ENCODE results near the gene RORB.

GRCh38 chr9:74642376-74642775 lies 145.2 kb downstream of the RORB start:
- TF ChIP-seq, protein P1, sequence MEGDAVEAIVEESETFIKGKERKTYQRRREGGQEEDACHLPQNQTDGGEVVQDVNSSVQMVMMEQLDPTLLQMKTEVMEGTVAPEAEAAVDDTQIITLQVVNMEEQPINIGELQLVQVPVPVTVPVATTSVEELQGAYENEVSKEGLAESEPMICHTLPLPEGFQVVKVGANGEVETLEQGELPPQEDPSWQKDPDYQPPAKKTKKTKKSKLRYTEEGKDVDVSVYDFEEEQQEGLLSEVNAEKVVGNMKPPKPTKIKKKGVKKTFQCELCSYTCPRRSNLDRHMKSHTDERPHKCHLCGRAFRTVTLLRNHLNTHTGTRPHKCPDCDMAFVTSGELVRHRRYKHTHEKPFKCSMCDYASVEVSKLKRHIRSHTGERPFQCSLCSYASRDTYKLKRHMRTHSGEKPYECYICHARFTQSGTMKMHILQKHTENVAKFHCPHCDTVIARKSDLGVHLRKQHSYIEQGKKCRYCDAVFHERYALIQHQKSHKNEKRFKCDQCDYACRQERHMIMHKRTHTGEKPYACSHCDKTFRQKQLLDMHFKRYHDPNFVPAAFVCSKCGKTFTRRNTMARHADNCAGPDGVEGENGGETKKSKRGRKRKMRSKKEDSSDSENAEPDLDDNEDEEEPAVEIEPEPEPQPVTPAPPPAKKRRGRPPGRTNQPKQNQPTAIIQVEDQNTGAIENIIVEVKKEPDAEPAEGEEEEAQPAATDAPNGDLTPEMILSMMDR (IDR thresholded peaks at IDR 0.05) = no peak
- TF ChIP-seq POLR2A (IDR thresholded peaks at IDR 0.05) = no peak

Measured in Peyer's patch (tissue), 4 donors.